Choroid plexus epithelial cell (primary cell): ENCODE data around the gene ITGAV.

Experiments
- DNase-seq: peaks from one replicate; pipeline ENCODE4 v3.0.0-alpha.2; 2010; ENCODE audit warnings: low read depth
- H3K4me3 ChIP-seq: 2 replicates; pipeline ENCODE4 v1.5.1; 2011; ENCODE audit warnings: low read depth, mild to moderate bottlenecking, control low read depth, low read length, moderate library complexity
- CTCF ChIP-seq: conservative IDR thresholded peaks from 2 replicates; pipeline ENCODE4 v1.5.1; 2011; ENCODE audit warnings: low read depth, mild to moderate bottlenecking, control low read depth, inconsistent platforms, low read length, moderate library complexity

ITGAV gene

GRCh38 chr2:186588940-186589611 lies 780 bp upstream of the ITGAV start:
- TF ChIP-seq CTCF = no peak
- DNase-seq = no peak
- peak overlapping the region; percentile 91 for H3K4me3 ChIP-seq

GRCh38 chr2:186590350-186590758 lies 498 bp downstream of the ITGAV start:
- peak overlapping the region; percentile 91 for H3K4me3 ChIP-seq
- no peak for TF ChIP-seq CTCF
- peak; percentile 44 for DNase-seq

- TF ChIP-seq CTCF = no peak
- peak; percentile 68 for DNase-seq
- H3K4me3 ChIP-seq = peak overlapping the region; percentile 91
Observed at GRCh38 chr2:186590759-186591505, 1.1 kb downstream of the ITGAV start.

GRCh38 chr2:186591506-186591890 lies 1.6 kb downstream of the ITGAV start:
- DNase-seq = no peak
- peak overlapping the region; percentile 91 for H3K4me3 ChIP-seq
- no peak for TF ChIP-seq CTCF

- TF ChIP-seq CTCF = no peak
- DNase-seq = no peak
- peak overlapping the region; percentile 91 for H3K4me3 ChIP-seq
Observed at GRCh38 chr2:186592137-186592875, 2.5 kb downstream of the ITGAV start.

GRCh38 chr2:186593523-186593922 lies 3.7 kb downstream of the ITGAV start:
- no peak for DNase-seq
- H3K4me3 ChIP-seq = no peak overlapping the region
- no peak for TF ChIP-seq CTCF
